Hematopoietic multipotent progenitor cell treated with erythropoietin and hydrocortisone succinate and interleukin-3 and kit ligand, for 8 days (in vitro differentiated cells): ENCODE results near the gene CDIPT.
"Not testable (repeated sequence)": the region's sequence is repeated elsewhere in the genome, so short reads cannot be mapped to it uniquely, and the experiment has no call there.

Experiments
- DNase-seq: peaks from one replicate; pipeline ENCODE4 v3.0.0-alpha.2; 2015

The CDIPT gene

GRCh38 chr16:29857133-29857760 lies 5.8 kb downstream of the CDIPT start:
- DNase-seq, result no peak

- DNase-seq, result no peak
Observed at GRCh38 chr16:29854520-29855100, 8.4 kb downstream of the CDIPT start.

GRCh38 chr16:29852654-29853053 lies 10.4 kb downstream of the CDIPT start:
- no peak for DNase-seq

GRCh38 chr16:29850998-29851397 lies 12.0 kb downstream of the CDIPT start:
- DNase-seq, result no peak

- no peak for DNase-seq
Observed at GRCh38 chr16:29849505-29849904, 13.5 kb downstream of the CDIPT start.

- DNase-seq, result peak; percentile 73
Observed at GRCh38 chr16:29848420-29849297, 14.4 kb downstream of the CDIPT start.

- DNase-seq, result no peak
Observed at GRCh38 chr16:29845656-29846055, 17.4 kb downstream of the CDIPT start.

- DNase-seq, result no peak
Observed at GRCh38 chr16:29844575-29845331, 18.3 kb downstream of the CDIPT start.

- no peak for DNase-seq
Observed at GRCh38 chr16:29843931-29844330, 19.1 kb downstream of the CDIPT start.

GRCh38 chr16:29842732-29843346 lies 20.2 kb downstream of the CDIPT start:
- DNase-seq, result peak; percentile 11

GRCh38 chr16:29841631-29842030 lies 21.4 kb downstream of the CDIPT start:
- DNase-seq, result no peak

- no peak for DNase-seq
Observed at GRCh38 chr16:29840240-29840639, 22.8 kb downstream of the CDIPT start.

- DNase-seq, result no peak
Observed at GRCh38 chr16:29839822-29840221, 23.2 kb downstream of the CDIPT start.

GRCh38 chr16:29837841-29838240 lies 25.2 kb downstream of the CDIPT start:
- DNase-seq, result no peak

GRCh38 chr16:29836623-29837022 lies 26.4 kb downstream of the CDIPT start:
- no peak for DNase-seq

GRCh38 chr16:29835926-29836325 lies 27.1 kb downstream of the CDIPT start:
- no peak for DNase-seq

- no peak for DNase-seq
Observed at GRCh38 chr16:29834079-29834478, 28.9 kb downstream of the CDIPT start.

GRCh38 chr16:29833219-29833618 lies 29.8 kb downstream of the CDIPT start:
- DNase-seq, result not testable (repeated sequence)

GRCh38 chr16:29831490-29831889 lies 31.5 kb downstream of the CDIPT start:
- DNase-seq, result no peak

GRCh38 chr16:29830774-29831173 lies 32.3 kb downstream of the CDIPT start:
- no peak for DNase-seq

- no peak for DNase-seq
Observed at GRCh38 chr16:29826342-29826695, 36.7 kb downstream of the CDIPT start.

- no peak for DNase-seq
Observed at GRCh38 chr16:29825145-29826044, 37.6 kb downstream of the CDIPT start.
